ENCODE measurements around the gene SFI1.

- TF ChIP-seq CTCF (IDR thresholded peaks at IDR 0.05; ENCODE audit: insufficient read depth, low read depth, low read length) (no peak), EZH2 (IDR thresholded peaks at IDR 0.05; ENCODE audit: insufficient read depth, low read length) (no peak)
These were observed 127.4 kb downstream of the SFI1 start for GRCh38 chr22:31623592-31624304.
